Astrocyte (in vitro differentiated cells and primary cell): ENCODE measurements around the gene PCBP4. TPM values are rescaled to one million over a fixed set of nuclear protein-coding genes. Genes with fewer than 3 reads are reported as not detected.

Experiments used
- DNase-seq: peaks from one replicate; pipeline ENCODE4 v3.0.0-alpha.2; 2010; ENCODE audit warnings: low read depth
- FAIRE-seq: peaks from 2 replicates; lab custom pipeline; 2011; peaks lifted over from hg19 to GRCh38; lab: Jason Lieb, UNC
- H2AFZ ChIP-seq: 2 replicates; pipeline ENCODE4 v1.6.0; 2012; ENCODE audit warnings: low read depth, low read length, inconsistent platforms
- H3K27ac ChIP-seq: 2 replicates; pipeline ENCODE4 v1.5.1; 2011; ENCODE audit warnings: low read depth, low read length, inconsistent platforms
- H3K27me3 ChIP-seq: 2 replicates; pipeline ENCODE4 v1.6.0; 2011; ENCODE audit warnings: low read length, inconsistent platforms; ENCODE audit not compliant: insufficient read depth
- H3K36me3 ChIP-seq: 2 replicates; pipeline ENCODE4 v1.5.1; 2011; ENCODE audit warnings: low read length, inconsistent platforms; ENCODE audit not compliant: insufficient read depth
- H3K4me1 ChIP-seq: 2 replicates; pipeline ENCODE4 v1.5.1; 2011; ENCODE audit warnings: low read length, inconsistent platforms; ENCODE audit not compliant: insufficient read depth
- H3K4me2 ChIP-seq: 2 replicates; pipeline ENCODE4 v1.6.0; 2012; ENCODE audit warnings: low read length, inconsistent platforms
- H3K4me3 ChIP-seq: 2 replicates; pipeline ENCODE4 v1.5.1; 2011; ENCODE audit warnings: low read depth, mild to moderate bottlenecking, low read length, inconsistent platforms; ENCODE audit not compliant: insufficient read depth
- H3K79me2 ChIP-seq: 2 replicates; pipeline ENCODE4 v1.6.0; 2012; ENCODE audit warnings: mild to moderate bottlenecking, low read length, inconsistent platforms; ENCODE audit not compliant: insufficient read depth
- H3K9ac ChIP-seq: 2 replicates; pipeline ENCODE4 v1.6.0; 2012; ENCODE audit warnings: mild to moderate bottlenecking, low read length, inconsistent platforms
- H3K9me3 ChIP-seq: 2 replicates; pipeline ENCODE4 v1.5.1; 2012; ENCODE audit warnings: low read depth, mild to moderate bottlenecking, low read length, inconsistent platforms; ENCODE audit not compliant: insufficient read depth
- H4K20me1 ChIP-seq: 2 replicates; pipeline ENCODE4 v1.6.0; 2012; ENCODE audit warnings: low read length, inconsistent platforms; ENCODE audit not compliant: insufficient read depth
- H3K27ac Mint-ChIP-seq: one replicate; pipeline ENCODE4 v1.8.0; 2021; ENCODE audit warnings: mild to moderate bottlenecking, mixed read lengths; ENCODE audit not compliant: unreplicated experiment
- H3K27me3 Mint-ChIP-seq: one replicate; pipeline ENCODE4 v1.8.0; 2021; ENCODE audit warnings: low read depth, mixed read lengths; ENCODE audit not compliant: unreplicated experiment
- H3K36me3 Mint-ChIP-seq: one replicate; pipeline ENCODE4 v1.8.0; 2021; ENCODE audit warnings: low read depth, mixed read lengths; ENCODE audit not compliant: unreplicated experiment
- H3K4me1 Mint-ChIP-seq: one replicate; pipeline ENCODE4 v1.8.0; 2021; ENCODE audit warnings: low read depth, mixed read lengths; ENCODE audit not compliant: unreplicated experiment
- H3K4me3 Mint-ChIP-seq: one replicate; pipeline ENCODE4 v1.8.0; 2021; ENCODE audit warnings: mild to moderate bottlenecking, moderate library complexity, mixed read lengths; ENCODE audit not compliant: unreplicated experiment
- H3K9me3 Mint-ChIP-seq: one replicate; pipeline ENCODE4 v1.8.0; 2021; ENCODE audit warnings: mild to moderate bottlenecking, mixed read lengths; ENCODE audit not compliant: unreplicated experiment
- EZH2 ChIP-seq: IDR thresholded peaks from 2 replicates; pipeline ENCODE4 v1.6.1; 2012; ENCODE audit warnings: mild to moderate bottlenecking, low read length, inconsistent platforms; ENCODE audit not compliant: insufficient read depth
- total RNA-seq: library from RNA; stranded (reverse); gene quantifications from 2 replicates; pipeline ENCODE4 v1.2.1, GENCODE V29; 2021
- TF ChIP-seq, protein P1 (sequence below): IDR thresholded peaks from 2 replicates; pipeline ENCODE4 v1.5.1; 2011; ENCODE audit warnings: low read depth, mild to moderate bottlenecking, inconsistent platforms, low read length, moderate library complexity; ENCODE audit not compliant: insufficient read depth

The PCBP4 gene
- total RNA-seq, 1 donor from 2014 or later = 102 TPM

DNA sequence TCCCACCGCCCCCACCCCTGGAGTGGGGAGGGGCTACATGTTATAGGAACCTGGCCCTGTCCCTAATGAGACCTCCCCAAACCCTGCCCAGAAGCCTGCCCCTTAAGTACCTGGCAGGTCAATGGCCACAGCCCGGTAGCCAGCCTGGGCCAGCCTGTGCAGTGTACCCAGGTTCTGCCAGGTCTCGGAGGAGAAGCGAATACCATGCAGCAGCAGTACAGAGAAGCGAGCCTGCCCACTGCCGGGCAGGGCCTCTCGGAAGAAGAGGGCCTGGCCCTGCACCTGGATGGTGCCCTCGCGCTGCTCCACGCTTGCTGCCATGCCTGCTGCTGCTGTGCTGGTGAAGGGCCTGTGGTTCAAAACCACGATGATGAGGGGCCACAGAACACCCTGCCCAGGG is 4.1 kb upstream of the PCBP4 start:
- no peak overlapping the region for H3K27ac Mint-ChIP-seq
- no peaks in the 10 kb centered on the region for H3K27me3 Mint-ChIP-seq
- H3K4me1 Mint-ChIP-seq = peaks cover 7% of the 10 kb centered on the region
- Histone ChIP-seq H3K36me3 (no peaks in the 10 kb centered on the region), H3K4me3 (no peak overlapping the region), H2AFZ (no peak overlapping the region), H3K27me3 (no peaks in the 10 kb centered on the region), H3K4me2 (no peak overlapping the region), H4K20me1 (peaks cover 11% of the 10 kb centered on the region), H3K27ac (no peak overlapping the region), H3K9me3 (no peaks in the 10 kb centered on the region), H3K79me2 (peaks cover 16% of the 10 kb centered on the region), H3K4me1 (peaks cover 33% of the 10 kb centered on the region), H3K9ac (no peak overlapping the region)
- no peaks in the 10 kb centered on the region for H3K9me3 Mint-ChIP-seq
- H3K4me3 Mint-ChIP-seq = peak overlapping the region; percentile 54
- peaks cover 3% of the 10 kb centered on the region for H3K36me3 Mint-ChIP-seq
- TF ChIP-seq EZH2 = no peak
- TF ChIP-seq, protein P1, sequence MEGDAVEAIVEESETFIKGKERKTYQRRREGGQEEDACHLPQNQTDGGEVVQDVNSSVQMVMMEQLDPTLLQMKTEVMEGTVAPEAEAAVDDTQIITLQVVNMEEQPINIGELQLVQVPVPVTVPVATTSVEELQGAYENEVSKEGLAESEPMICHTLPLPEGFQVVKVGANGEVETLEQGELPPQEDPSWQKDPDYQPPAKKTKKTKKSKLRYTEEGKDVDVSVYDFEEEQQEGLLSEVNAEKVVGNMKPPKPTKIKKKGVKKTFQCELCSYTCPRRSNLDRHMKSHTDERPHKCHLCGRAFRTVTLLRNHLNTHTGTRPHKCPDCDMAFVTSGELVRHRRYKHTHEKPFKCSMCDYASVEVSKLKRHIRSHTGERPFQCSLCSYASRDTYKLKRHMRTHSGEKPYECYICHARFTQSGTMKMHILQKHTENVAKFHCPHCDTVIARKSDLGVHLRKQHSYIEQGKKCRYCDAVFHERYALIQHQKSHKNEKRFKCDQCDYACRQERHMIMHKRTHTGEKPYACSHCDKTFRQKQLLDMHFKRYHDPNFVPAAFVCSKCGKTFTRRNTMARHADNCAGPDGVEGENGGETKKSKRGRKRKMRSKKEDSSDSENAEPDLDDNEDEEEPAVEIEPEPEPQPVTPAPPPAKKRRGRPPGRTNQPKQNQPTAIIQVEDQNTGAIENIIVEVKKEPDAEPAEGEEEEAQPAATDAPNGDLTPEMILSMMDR = no peak
- DNase-seq (no peak), FAIRE-seq (no peak)

DNA sequence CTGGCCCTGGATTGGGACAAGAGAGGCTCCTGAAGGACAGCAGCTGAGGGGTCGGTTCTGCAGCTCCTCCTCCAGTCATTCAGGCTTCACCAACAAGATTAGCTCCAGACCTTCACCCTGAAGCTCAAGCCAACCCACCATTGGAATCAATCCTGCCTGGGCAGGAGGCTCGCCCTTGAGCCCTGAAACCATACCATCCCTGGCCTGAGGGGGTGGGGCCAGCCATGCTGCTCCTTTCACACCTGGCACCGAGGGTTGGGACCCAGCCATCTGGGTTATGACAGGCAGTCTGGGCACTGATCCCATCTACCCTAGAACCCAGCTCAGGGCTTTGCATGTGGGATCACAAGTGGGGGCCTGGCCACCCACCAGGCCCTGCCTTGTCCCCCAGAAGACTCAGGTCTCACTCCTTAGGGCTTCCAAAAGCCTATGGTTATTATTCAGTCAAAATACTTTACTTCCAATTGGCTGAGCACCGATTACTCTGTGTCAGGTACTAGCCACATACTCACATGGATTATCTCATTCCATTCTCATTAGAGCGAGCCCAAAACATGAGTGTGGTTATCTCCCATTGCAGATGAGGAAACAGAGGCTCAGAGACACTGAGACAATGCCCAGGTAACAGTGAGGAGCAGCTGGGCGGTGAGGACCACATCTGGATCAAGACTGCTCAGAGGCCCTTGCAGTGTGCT is 3.5 kb upstream of the PCBP4 start:
- no peak overlapping the region for H3K4me3 Mint-ChIP-seq
- Histone ChIP-seq H3K27me3 (no peaks in the 10 kb centered on the region), H3K79me2 (peaks cover 22% of the 10 kb centered on the region), H3K36me3 (no peaks in the 10 kb centered on the region), H2AFZ (no peak overlapping the region), H3K9ac (no peak overlapping the region), H4K20me1 (peaks cover 16% of the 10 kb centered on the region), H3K4me2 (no peak overlapping the region), H3K4me3 (no peak overlapping the region), H3K27ac (no peak overlapping the region), H3K4me1 (peaks cover 35% of the 10 kb centered on the region), H3K9me3 (no peaks in the 10 kb centered on the region)
- H3K36me3 Mint-ChIP-seq = peaks cover 3% of the 10 kb centered on the region
- H3K27ac Mint-ChIP-seq = no peak overlapping the region
- DNase-seq = no peak
- peaks cover 9% of the 10 kb centered on the region for H3K4me1 Mint-ChIP-seq
- no peak for TF ChIP-seq EZH2
- TF ChIP-seq, protein P1 = no peak
- no peaks in the 10 kb centered on the region for H3K9me3 Mint-ChIP-seq
- no peak for FAIRE-seq
- H3K27me3 Mint-ChIP-seq = no peaks in the 10 kb centered on the region

DNA sequence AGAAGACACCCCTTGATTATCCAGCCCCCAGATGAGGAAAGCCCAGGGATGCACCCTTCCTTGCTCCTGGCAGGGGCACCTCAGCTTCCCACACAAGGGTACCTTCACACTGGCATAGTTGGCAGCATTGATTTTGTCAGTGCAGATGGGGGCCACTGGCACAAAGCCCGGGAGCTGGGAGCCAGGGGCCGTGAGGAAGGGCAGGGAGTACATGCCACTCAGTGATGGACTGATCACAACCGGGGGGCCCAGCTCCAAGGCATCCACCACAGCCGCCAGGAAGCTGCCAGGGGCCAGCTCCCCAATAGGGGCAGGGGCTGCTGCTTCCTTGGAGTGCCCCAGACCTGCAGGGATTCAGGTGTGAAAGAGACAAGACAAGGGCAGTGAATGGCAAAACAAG is 2.6 kb upstream of the PCBP4 start:
- FAIRE-seq = no peak
- H3K27ac Mint-ChIP-seq = no peak overlapping the region
- DNase-seq = no peak
- H3K4me3 ChIP-seq = no peak overlapping the region
- no peaks in the 10 kb centered on the region for H3K9me3 ChIP-seq
- no peak overlapping the region for H3K9ac ChIP-seq
- peaks cover 31% of the 10 kb centered on the region for H3K79me2 ChIP-seq
- H3K4me1 Mint-ChIP-seq = peaks cover 17% of the 10 kb centered on the region
- no peak overlapping the region for H2AFZ ChIP-seq
- H3K27me3 ChIP-seq = no peaks in the 10 kb centered on the region
- no peaks in the 10 kb centered on the region for H3K27me3 Mint-ChIP-seq
- H3K27ac ChIP-seq = no peak overlapping the region
- TF ChIP-seq, protein P1 = no peak
- TF ChIP-seq EZH2 = no peak
- H3K36me3 ChIP-seq = no peaks in the 10 kb centered on the region
- H3K9me3 Mint-ChIP-seq = peaks cover 3% of the 10 kb centered on the region
- no peak overlapping the region for H3K4me3 Mint-ChIP-seq
- H3K36me3 Mint-ChIP-seq = peaks cover 7% of the 10 kb centered on the region
- no peak overlapping the region for H3K4me2 ChIP-seq
- H3K4me1 ChIP-seq = peaks cover 29% of the 10 kb centered on the region
- peaks cover 25% of the 10 kb centered on the region for H4K20me1 ChIP-seq
